Measurements from ENCODE around the gene UCN2.

Gene UCN2

GRCh38 chr3:48588230-48588629, 24.6 kb upstream of the UCN2 start:
- DNase-seq = no peak

- no peak for DNase-seq
Measured at GRCh38 chr3:48587686-48588085, 24.1 kb upstream of the UCN2 start.

- no peak for DNase-seq
Measured at GRCh38 chr3:48585411-48585810, 21.8 kb upstream of the UCN2 start.

GRCh38 chr3:48584836-48585235, 21.3 kb upstream of the UCN2 start:
- DNase-seq = no peak

GRCh38 chr3:48581621-48582481, 18.3 kb upstream of the UCN2 start:
- no peak for DNase-seq

GRCh38 chr3:48576647-48577046, 13.1 kb upstream of the UCN2 start:
- no peak for DNase-seq

GRCh38 chr3:48575366-48575765, 11.8 kb upstream of the UCN2 start:
- DNase-seq = no peak

GRCh38 chr3:48573973-48574585, 10.5 kb upstream of the UCN2 start:
- no peak for DNase-seq

GRCh38 chr3:48572517-48572916, 8.9 kb upstream of the UCN2 start:
- no peak for DNase-seq

GRCh38 chr3:48571938-48572337, 8.4 kb upstream of the UCN2 start:
- no peak for DNase-seq

GRCh38 chr3:48569808-48570450, 6.3 kb upstream of the UCN2 start:
- DNase-seq = no peak

- DNase-seq = no peak
Measured at GRCh38 chr3:48569400-48569799, 5.8 kb upstream of the UCN2 start.

GRCh38 chr3:48568476-48568875, 4.9 kb upstream of the UCN2 start:
- no peak for DNase-seq

GRCh38 chr3:48567500-48567899, 3.9 kb upstream of the UCN2 start:
- no peak for DNase-seq

- DNase-seq = no peak
Measured at GRCh38 chr3:48567090-48567489, 3.5 kb upstream of the UCN2 start.

- no peak for DNase-seq
Measured at GRCh38 chr3:48566401-48566760, 2.8 kb upstream of the UCN2 start.

- peak; percentile 32 for DNase-seq
Measured at GRCh38 chr3:48565591-48566400, 2.2 kb upstream of the UCN2 start.

GRCh38 chr3:48565186-48565585, 1.6 kb upstream of the UCN2 start:
- DNase-seq = no peak

- DNase-seq = no peak
Measured at GRCh38 chr3:48564667-48565066, 1.1 kb upstream of the UCN2 start.

GRCh38 chr3:48564022-48564421, 441 bp upstream of the UCN2 start:
- peak; percentile 25 for DNase-seq

- DNase-seq = no peak
Measured at GRCh38 chr3:48562367-48563095, 1.1 kb downstream of the UCN2 start.

GRCh38 chr3:48561045-48561736, 2.4 kb downstream of the UCN2 start:
- DNase-seq = peak; percentile 14

Measured in activated CD4-positive, alpha-beta T cell treated with anti-CD3 and anti-CD28 coated beads for 48 hours (primary cell).